ENCODE data around the gene CCDC158.

DNA sequence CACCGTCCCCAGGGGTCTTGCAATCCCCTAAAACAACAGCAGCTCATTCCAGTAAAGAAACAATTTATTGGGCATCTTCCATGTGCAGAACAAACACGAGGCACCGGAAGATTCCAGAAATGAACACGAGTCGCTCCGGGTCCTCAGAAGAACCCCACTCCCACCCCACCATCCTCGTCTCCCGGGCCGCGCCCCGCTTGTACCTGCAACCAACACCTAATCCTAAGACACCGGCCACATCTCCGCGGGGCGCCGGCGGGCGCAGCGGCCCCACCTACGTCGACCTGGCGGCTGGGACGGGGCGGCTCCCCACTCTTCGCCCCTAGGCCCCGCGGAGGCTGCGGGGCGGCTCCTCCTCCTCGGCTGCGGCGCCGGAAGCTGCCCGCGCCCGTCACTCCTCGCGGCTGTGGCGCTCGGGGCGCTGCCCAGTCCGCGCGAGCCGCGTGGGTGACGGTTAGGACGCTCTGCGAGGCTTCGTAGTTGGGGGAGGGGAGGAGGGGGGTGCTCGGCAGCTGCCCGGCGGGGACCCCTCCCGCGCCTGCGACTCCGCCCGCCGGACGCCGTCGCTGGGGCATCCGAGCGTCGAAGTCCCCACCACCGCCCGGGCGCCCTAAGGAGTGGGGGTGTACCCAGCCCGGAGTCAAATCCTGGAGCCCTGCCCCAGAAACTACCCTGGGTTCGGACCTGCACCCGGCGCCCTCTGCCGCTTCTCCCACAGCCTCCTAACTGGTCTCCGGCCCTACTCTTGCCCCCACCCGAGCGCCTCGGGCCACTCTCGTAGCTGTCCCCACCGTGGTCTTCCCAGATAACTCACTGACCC lies at the start of gene CCDC158:
- TF ChIP-seq, protein P1, sequence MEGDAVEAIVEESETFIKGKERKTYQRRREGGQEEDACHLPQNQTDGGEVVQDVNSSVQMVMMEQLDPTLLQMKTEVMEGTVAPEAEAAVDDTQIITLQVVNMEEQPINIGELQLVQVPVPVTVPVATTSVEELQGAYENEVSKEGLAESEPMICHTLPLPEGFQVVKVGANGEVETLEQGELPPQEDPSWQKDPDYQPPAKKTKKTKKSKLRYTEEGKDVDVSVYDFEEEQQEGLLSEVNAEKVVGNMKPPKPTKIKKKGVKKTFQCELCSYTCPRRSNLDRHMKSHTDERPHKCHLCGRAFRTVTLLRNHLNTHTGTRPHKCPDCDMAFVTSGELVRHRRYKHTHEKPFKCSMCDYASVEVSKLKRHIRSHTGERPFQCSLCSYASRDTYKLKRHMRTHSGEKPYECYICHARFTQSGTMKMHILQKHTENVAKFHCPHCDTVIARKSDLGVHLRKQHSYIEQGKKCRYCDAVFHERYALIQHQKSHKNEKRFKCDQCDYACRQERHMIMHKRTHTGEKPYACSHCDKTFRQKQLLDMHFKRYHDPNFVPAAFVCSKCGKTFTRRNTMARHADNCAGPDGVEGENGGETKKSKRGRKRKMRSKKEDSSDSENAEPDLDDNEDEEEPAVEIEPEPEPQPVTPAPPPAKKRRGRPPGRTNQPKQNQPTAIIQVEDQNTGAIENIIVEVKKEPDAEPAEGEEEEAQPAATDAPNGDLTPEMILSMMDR (conservative IDR thresholded peaks at IDR 0.05; ENCODE audit: low read depth in 2 of 2) = no peak
- TF ChIP-seq EZH2 (IDR thresholded peaks at IDR 0.05; ENCODE audit: low read depth, unreplicated experiment) = no peak
- TF ChIP-seq, protein P2, sequence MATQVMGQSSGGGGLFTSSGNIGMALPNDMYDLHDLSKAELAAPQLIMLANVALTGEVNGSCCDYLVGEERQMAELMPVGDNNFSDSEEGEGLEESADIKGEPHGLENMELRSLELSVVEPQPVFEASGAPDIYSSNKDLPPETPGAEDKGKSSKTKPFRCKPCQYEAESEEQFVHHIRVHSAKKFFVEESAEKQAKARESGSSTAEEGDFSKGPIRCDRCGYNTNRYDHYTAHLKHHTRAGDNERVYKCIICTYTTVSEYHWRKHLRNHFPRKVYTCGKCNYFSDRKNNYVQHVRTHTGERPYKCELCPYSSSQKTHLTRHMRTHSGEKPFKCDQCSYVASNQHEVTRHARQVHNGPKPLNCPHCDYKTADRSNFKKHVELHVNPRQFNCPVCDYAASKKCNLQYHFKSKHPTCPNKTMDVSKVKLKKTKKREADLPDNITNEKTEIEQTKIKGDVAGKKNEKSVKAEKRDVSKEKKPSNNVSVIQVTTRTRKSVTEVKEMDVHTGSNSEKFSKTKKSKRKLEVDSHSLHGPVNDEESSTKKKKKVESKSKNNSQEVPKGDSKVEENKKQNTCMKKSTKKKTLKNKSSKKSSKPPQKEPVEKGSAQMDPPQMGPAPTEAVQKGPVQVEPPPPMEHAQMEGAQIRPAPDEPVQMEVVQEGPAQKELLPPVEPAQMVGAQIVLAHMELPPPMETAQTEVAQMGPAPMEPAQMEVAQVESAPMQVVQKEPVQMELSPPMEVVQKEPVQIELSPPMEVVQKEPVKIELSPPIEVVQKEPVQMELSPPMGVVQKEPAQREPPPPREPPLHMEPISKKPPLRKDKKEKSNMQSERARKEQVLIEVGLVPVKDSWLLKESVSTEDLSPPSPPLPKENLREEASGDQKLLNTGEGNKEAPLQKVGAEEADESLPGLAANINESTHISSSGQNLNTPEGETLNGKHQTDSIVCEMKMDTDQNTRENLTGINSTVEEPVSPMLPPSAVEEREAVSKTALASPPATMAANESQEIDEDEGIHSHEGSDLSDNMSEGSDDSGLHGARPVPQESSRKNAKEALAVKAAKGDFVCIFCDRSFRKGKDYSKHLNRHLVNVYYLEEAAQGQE (IDR thresholded peaks at IDR 0.05; ENCODE audit: unreplicated experiment) = no peak
- TF ChIP-seq CREB1 (CRISPR knock-in tag; IDR thresholded peaks at IDR 0.05; ENCODE audit: low read depth) = no peak
- TF ChIP-seq JUNB (IDR thresholded peaks at IDR 0.05; ENCODE audit: unreplicated experiment) = no peak
- TF ChIP-seq POLR2AphosphoS5 (IDR thresholded peaks at IDR 0.05; ENCODE audit: low read depth) = no peak
- TF ChIP-seq, protein P3, sequence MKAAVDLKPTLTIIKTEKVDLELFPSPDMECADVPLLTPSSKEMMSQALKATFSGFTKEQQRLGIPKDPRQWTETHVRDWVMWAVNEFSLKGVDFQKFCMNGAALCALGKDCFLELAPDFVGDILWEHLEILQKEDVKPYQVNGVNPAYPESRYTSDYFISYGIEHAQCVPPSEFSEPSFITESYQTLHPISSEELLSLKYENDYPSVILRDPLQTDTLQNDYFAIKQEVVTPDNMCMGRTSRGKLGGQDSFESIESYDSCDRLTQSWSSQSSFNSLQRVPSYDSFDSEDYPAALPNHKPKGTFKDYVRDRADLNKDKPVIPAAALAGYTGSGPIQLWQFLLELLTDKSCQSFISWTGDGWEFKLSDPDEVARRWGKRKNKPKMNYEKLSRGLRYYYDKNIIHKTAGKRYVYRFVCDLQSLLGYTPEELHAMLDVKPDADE (IDR thresholded peaks at IDR 0.05) = no peak
- TF ChIP-seq EZH2phosphoT487 (IDR thresholded peaks at IDR 0.05; ENCODE audit: unreplicated experiment) = no peak
- TF ChIP-seq ZNF114 (CRISPR knock-in tag; IDR thresholded peaks at IDR 0.05) = no peak
- no peak for TF ChIP-seq NANOG (IDR thresholded peaks at IDR 0.05; ENCODE audit: borderline replicate concordance)
- TF ChIP-seq ZNF331 (CRISPR knock-in tag; IDR thresholded peaks at IDR 0.05; ENCODE audit: low read depth) = no peak
- no peak for TF ChIP-seq STAT1 (IDR thresholded peaks at IDR 0.05; ENCODE audit: unreplicated experiment)
